Activated CD8-positive, alpha-beta T cell treated with anti-CD3 and anti-CD28 coated beads for 36 hours (primary cell): Measurements from ENCODE around the gene WTAP. TPM values are rescaled to one million over a fixed set of nuclear protein-coding genes. Genes with fewer than 3 reads are reported as not detected.

Experiments used
- ATAC-seq: fragments of 200-7000 bp; cut with Tn5 transposase; one replicate; pipeline ENCODE4 v1.10.0; 2021; ENCODE audit warnings: mild to moderate bottlenecking, moderate library complexity
- CTCF ChIA-PET: fragments of 350-600 bp; sonication (Branson Sonifier 250); formaldehyde crosslinking; loops from one replicate; lab custom pipeline; 2021; ENCODE audit warnings: antibody characterized with exemption; lab: Charles Lee
- POLR2A ChIA-PET: fragments of 350-600 bp; sonication (Branson Sonifier 250); formaldehyde crosslinking; loops from one replicate; lab custom pipeline; 2021; ENCODE audit warnings: antibody characterized with exemption; lab: Charles Lee
- DNase-seq: peaks from one replicate; pipeline ENCODE4 v3.0.0-alpha.2; 2020
- H3K27ac Mint-ChIP-seq: one replicate; pipeline ENCODE4 v1.8.0; 2021; ENCODE audit warnings: mild to moderate bottlenecking, mixed read lengths
- H3K27me3 Mint-ChIP-seq: one replicate; pipeline ENCODE4 v1.8.0; 2021; ENCODE audit warnings: mixed read lengths
- H3K36me3 Mint-ChIP-seq: one replicate; pipeline ENCODE4 v1.8.0; 2021; ENCODE audit warnings: low read depth, mixed read lengths
- H3K4me1 Mint-ChIP-seq: one replicate; pipeline ENCODE4 v1.8.0; 2021; ENCODE audit warnings: low read depth, mixed read lengths
- H3K4me3 Mint-ChIP-seq: one replicate; pipeline ENCODE4 v1.8.0; 2021; ENCODE audit warnings: mild to moderate bottlenecking, moderate library complexity, mixed read lengths
- H3K9me3 Mint-ChIP-seq: one replicate; pipeline ENCODE4 v1.8.0; 2021; ENCODE audit warnings: mixed read lengths
- CTCF ChIP-seq: fragments of 200-600 bp; IDR thresholded peaks from one replicate; pipeline ENCODE4 v1.8.0; 2022; ENCODE audit warnings: antibody characterized with exemption, mild to moderate bottlenecking
- intact Hi-C: fragments of 100-400 bp; cut with micrococcal nuclease; formaldehyde crosslinking; loops from one replicate; pipeline ENCODE4 v1.10.0; 2022
- total RNA-seq, 2 experiments: library from RNA; stranded (reverse); gene quantifications; one replicate each; pipeline ENCODE4 v1.2.3, GENCODE V29; 2021

Gene WTAP
- total RNA-seq, 2 experiments from 2014 or later = 79.9 to 80.6 TPM

- intact Hi-C loops = no loop called here
- no peaks in the 10 kb centered on the region for H3K27me3 Mint-ChIP-seq
- H3K27ac Mint-ChIP-seq = no peak overlapping the region
- peaks cover 49% of the 10 kb centered on the region for H3K36me3 Mint-ChIP-seq
- POLR2A ChIA-PET = interaction anchor here (0.8 to 1.5 kb wide), 5 partner anchors 10 to 37 kb away, joined by 3 to 5 read pairs (median 4); partner anchors contain the start of gene ACAT2
- DNase-seq (no peak), ATAC-seq (no peak)
- no peaks in the 10 kb centered on the region for H3K9me3 Mint-ChIP-seq
- CTCF ChIA-PET = interaction anchor here (2.1 to 3.0 kb wide), 2 partner anchors 10 to 60 kb away, joined by 4 to 11 read pairs; partner anchors contain the start of gene ACAT2
- H3K4me1 Mint-ChIP-seq = peaks cover 9% of the 10 kb centered on the region
- H3K4me3 Mint-ChIP-seq = no peak overlapping the region
- TF ChIP-seq CTCF = no peak
Measured at GRCh38 chr6:159751448-159751847, 24.1 kb downstream of the WTAP start.

GRCh38 chr6:159753081-159753872 lies 26.0 kb downstream of the WTAP start:
- Mint-ChIP-seq H3K27ac (peak overlapping the region; percentile 46), H3K9me3 (no peaks in the 10 kb centered on the region), H3K27me3 (no peaks in the 10 kb centered on the region), H3K36me3 (peaks cover 51% of the 10 kb centered on the region), H3K4me3 (no peak overlapping the region), H3K4me1 (peaks cover 9% of the 10 kb centered on the region)
- POLR2A ChIA-PET = interaction anchor here (0.6 to 1.2 kb wide), 2 partner anchors 8 to 22 kb away, joined by 3 read pairs; partner anchors contain the start of gene ACAT2
- DNase-seq (no peak), ATAC-seq (no peak)
- TF ChIP-seq CTCF = no peak
- intact Hi-C loops = no loop called here
- CTCF ChIA-PET = interaction anchor here (3.0 kb wide), 1 partner anchor 62 kb away, joined by 11 read pairs; no protein-coding TSS in a partner anchor

GRCh38 chr6:159754401-159754800 lies 27.1 kb downstream of the WTAP start:
- no peak for DNase-seq
- peaks cover 50% of the 10 kb centered on the region for H3K36me3 Mint-ChIP-seq

GRCh38 chr6:159754959-159755914 lies 27.9 kb downstream of the WTAP start:
- ATAC-seq (no peak), DNase-seq (no peak)
- no peaks in the 10 kb centered on the region for H3K9me3 Mint-ChIP-seq
- H3K4me3 Mint-ChIP-seq = no peak overlapping the region
- H3K27ac Mint-ChIP-seq = peak overlapping the region; percentile 56
- H3K36me3 Mint-ChIP-seq = peaks cover 44% of the 10 kb centered on the region
- intact Hi-C loops = no loop called here
- ChIA-PET CTCF (no interaction called here), POLR2A (interaction anchor here (1.0 to 1.5 kb wide), 3 partner anchors 8 to 26 kb away, joined by 3 to 4 read pairs (median 4); no protein-coding TSS in a partner anchor)
- H3K27me3 Mint-ChIP-seq = no peaks in the 10 kb centered on the region
- H3K4me1 Mint-ChIP-seq = peaks cover 14% of the 10 kb centered on the region
- TF ChIP-seq CTCF = no peak

More at GRCh38 chr6:159754401-159754800, 27.1 kb downstream of the WTAP start:
- no peak overlapping the region for H3K27ac Mint-ChIP-seq
- POLR2A ChIA-PET = interaction anchor here (1.0 kb wide), 1 partner anchor 9 kb away, joined by 3 read pairs; no protein-coding TSS in a partner anchor
- peaks cover 13% of the 10 kb centered on the region for H3K4me1 Mint-ChIP-seq
- TF ChIP-seq CTCF = no peak
- CTCF ChIA-PET = interaction anchor here (3.0 kb wide), 1 partner anchor 63 kb away, joined by 11 read pairs; no protein-coding TSS in a partner anchor
- no peaks in the 10 kb centered on the region for H3K27me3 Mint-ChIP-seq
- ATAC-seq = no peak
- H3K4me3 Mint-ChIP-seq = no peak overlapping the region
- intact Hi-C loops = no loop called here
- no peaks in the 10 kb centered on the region for H3K9me3 Mint-ChIP-seq
